RPMI7951 (cell line): Measurements from ENCODE around the gene C10orf67. TPM values are rescaled to one million over a fixed set of nuclear protein-coding genes. Genes with fewer than 3 reads are reported as not detected.

Source experiments
- DNase-seq: peaks from one replicate; pipeline ENCODE4 v3.0.0-alpha.2; 2012; ENCODE audit warnings: low read depth
- total RNA-seq: library from RNA; depleted of rRNA; stranded (reverse); fragments of >200 nt; shearing (Covaris generic); gene quantifications from 2 replicates; pipeline ENCODE4 v1.2.3, GENCODE V29; 2014

Gene C10orf67
- total RNA-seq, 1 experiment from 2014 or later: not detected

DNA sequence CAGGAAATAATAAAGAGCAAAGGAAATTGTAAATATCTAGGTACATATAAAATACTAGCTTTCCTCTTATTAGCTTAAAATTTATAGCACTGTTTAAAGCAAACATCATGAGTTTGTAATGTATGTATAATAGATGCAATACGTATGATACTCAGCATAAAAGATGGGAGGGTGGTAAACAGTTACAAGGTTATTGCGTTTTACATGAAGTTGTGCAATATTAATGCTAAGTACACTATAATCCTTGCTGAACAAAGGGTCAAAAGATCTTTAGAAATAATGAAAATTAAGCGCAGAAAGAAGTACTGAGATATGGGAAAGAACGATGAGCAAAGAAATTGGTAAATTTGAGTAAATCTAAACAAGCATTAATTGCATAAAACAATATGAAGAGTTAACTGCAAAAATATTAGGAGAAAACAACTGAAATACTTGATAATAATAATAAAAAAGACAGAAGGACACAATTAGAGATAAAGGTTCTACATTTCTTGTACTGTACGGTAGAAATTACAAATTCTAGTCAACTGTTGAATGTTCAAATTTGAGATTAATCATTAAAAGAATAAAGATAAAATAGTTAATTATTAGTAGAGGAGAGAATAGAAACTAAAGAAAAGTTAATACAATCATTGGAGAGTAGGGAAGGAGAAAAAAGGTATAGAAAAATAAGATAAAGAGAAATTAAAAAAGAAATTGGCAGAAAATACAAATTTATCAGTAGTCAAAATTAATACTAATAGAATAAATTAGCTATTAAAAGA, 17.9 kb downstream of the C10orf67 start:
- no peak for DNase-seq

- no peak for DNase-seq
Observed at GRCh38 chr10:23325132-23325531, 19.5 kb downstream of the C10orf67 start.

DNA sequence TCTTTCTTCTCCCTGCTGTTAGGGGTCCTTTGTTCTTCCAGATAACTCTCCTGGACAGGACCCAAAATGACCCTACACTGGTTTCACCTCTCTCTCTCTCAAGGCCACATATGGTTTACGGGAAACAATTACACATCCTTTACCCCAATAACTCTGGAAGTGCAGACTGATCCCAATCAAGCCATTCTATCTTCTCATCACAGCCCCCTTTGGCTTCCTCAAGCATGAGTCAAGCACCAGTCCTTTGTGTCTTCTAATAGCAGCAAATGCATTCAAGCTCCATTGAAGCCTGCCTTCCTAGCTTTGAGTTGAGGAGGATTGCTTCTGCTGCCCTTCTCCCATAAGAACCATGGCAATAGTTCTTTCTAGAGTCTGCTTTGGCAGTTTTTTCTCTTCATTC, 20.2 kb downstream of the C10orf67 start:
- DNase-seq: no peak

DNA sequence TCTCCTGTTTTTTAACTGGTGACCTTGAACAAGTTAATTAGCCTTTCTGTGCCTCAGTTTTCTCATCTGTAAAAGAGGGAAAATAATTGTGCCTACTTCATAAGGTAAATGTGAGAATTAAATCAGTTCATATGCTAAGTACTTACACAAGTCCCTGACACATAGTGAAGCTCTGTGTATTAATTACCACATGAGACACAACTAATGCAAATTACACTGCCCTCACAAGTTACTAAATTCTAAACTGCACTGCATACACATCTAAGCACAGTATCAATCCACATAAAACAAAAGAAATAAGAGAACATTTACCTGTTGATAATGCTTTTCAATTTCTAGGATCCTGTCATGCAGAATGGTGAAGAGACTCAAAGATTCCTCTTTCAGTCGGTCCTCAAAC, 22.5 kb downstream of the C10orf67 start:
- no peak for DNase-seq

DNA sequence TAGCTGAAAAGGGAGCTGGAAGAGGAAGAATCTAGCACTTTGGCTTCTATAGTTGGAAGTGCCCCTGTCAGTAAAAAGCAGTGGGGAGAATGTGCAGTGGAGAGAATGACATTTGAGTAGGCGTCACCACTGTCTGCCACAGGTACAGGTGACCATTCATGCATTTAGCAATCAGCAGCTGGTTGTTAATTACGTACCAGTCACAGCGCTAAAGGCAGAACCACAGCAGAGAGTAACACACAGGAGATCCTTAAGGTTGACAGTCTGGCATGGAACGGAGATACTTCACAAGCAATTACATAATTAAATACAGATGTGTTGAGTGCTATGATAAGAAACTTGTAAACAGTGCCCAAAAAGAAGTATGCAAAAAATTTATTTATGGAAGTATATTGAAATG, 24.8 kb downstream of the C10orf67 start:
- DNase-seq: no peak

- DNase-seq: no peak
Observed at GRCh38 chr10:23318359-23318758, 26.2 kb downstream of the C10orf67 start.

DNA sequence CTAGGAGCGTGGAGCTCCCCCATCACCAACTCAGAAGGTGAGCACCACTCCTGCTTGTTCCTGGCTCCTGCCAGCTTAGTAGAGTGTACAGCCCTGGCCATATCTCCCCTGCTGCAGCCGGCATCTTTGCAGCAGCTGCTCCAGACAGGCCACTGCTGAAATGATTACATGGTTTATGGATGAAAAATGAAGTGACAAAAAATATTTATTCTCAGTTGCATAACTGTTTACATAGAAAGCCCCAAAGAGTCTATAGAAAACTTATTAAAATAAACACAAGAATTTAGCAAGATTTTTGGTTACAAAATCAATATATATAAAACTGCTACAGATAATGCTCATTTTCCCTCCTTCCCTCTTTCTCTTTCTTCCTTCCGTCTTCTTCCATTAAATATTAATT, 27.2 kb downstream of the C10orf67 start:
- no peak for DNase-seq

DNA sequence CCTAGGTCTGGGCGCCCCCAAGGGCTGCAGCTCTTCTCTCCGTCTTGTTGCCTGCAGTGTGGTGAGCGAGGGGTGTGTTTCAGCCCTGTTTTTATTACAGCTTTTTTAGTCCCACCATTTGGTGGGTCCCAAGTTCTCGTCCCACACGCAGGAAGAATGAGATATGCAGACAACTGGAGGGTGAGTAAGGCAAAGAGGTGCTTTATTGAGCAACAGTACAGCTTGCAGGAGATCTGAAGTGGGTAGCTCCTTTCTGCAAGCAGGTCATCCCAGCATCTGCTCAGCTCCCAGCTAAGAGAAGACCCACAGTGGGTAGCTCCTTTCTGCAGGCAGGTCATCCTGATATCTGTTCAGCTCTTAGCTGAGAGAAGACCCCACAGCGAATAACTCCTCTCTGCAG, 28.2 kb downstream of the C10orf67 start:
- no peak for DNase-seq

DNA sequence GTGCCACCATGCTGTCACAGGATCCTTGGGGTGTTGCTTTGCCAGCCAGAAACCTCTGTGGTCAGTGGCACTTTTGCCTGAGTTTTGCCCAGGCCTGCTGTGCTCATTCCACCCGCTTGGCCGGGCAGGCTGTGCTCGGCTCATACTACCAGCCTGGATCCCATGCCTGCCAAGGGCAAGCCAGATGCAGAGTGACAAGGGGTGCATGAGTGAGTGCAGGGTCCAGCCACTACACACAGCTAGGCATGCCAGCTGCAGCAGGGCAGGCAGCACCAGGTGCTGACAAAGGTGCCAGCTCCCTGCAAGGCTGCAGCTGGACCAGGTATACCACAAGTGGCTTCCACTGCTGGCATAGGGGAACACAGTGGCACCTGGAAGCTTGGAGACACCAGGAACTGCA, 28.6 kb downstream of the C10orf67 start:
- no peak for DNase-seq

- peak; percentile 75 for DNase-seq
Observed at GRCh38 chr10:23314835-23315239, 29.8 kb downstream of the C10orf67 start.

DNA sequence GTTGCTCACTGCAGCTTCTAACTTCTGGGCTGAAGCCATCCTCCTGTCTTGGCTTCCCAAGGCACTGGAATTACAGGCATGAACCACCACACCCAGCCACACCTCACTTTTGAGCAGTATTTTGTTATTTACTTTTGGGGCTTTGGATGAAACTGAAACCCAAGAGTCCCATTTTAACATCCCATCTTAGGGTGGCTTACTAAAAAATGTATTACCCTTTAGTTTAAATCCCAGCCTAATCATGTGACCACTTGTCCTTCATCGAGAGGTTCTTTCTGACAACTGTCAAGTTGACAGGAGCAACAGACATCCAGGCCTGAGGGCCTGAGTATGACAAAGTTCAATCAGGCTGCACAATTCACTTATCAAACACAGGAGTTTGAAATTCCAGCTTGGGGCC, 33.6 kb downstream of the C10orf67 start:
- no peak for DNase-seq

DNA sequence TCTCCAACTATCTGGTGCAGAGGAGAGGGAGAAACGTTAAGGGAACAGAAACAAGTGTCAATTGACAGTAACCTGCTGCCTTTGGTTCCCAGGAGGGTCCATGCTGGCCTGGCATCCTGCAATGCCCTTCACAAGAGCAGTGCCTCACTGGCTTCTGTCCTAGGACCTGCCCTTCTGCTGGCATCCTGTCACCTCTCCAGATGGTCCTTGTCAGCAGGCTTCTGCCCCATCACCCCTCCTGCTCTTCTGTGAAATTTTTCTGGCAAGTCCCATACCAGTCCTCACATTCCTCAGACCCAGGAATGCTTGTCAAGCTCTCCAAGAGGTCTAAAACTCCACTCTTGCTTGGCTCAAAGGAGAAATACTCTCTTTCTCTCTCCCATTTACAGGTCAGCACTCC, 34.2 kb downstream of the C10orf67 start:
- DNase-seq: no peak

- peak; percentile 54 for DNase-seq
Observed at GRCh38 chr10:23299961-23300360, 44.6 kb downstream of the C10orf67 start.

- DNase-seq: peak; percentile 7
Observed at GRCh38 chr10:23294638-23295247, 49.9 kb downstream of the C10orf67 start.

GRCh38 chr10:23293973-23294590, 50.5 kb downstream of the C10orf67 start:
- no peak for DNase-seq

DNA sequence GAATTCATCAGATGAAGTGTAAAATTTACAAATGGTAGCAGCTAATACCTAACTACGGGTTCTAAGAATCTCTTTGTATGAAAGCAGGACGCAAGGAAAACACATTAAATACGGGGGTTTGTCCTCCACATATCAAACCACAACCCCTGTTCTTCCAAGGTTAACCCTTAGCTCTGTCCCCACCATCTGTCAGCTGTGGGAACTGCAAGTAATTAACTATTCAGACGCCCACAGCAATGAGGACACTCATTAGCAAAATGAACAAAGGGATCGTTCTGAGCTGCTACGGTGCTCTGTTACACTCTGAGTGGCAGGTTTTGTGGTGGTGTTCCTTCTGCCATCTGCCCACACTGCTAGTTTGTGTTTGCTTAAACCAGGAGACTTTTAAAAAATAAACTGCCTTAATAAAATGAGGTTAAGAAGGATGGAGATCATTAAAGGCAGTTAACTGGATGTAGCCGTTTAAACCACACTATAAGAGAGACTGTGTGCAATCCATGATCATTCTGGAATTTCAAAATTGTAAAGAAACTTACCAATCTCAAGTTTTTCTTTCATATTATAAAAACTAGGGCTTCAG, 51.4 kb downstream of the C10orf67 start:
- peak; percentile 42 for DNase-seq

- DNase-seq: peak; percentile 9
Observed at GRCh38 chr10:23291551-23292334, 52.9 kb downstream of the C10orf67 start.

DNA sequence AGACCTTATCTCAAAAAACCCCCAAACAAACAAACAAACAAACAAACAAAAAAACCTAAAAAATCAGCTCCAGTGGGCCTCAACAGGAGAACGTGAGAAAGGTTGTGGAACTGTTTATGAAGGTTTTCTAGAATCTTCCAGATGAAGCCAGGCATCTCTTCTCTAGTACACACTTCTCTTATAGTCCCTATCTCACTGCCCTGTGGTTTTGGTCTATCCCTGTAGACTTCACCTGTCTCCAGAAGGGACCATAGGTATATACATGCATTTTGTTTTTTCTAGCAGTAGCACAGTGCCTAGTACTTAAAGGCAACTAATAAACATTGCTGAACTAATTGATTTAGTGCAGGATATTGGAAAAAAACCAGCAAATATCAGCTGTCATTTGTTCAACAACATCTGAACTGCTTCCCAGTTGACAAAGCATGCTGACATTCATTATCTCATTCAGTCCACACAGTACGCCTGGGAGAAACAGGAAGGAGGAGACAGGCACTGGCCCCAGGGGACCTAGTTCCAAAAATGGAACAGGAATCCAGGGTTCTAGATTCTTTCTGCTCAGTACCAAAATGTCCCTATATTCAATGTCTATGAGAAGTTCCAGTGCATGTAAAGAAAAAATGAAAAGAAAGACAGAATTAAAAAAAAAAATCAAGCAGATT, 59.8 kb downstream of the C10orf67 start:
- DNase-seq: no peak

DNA sequence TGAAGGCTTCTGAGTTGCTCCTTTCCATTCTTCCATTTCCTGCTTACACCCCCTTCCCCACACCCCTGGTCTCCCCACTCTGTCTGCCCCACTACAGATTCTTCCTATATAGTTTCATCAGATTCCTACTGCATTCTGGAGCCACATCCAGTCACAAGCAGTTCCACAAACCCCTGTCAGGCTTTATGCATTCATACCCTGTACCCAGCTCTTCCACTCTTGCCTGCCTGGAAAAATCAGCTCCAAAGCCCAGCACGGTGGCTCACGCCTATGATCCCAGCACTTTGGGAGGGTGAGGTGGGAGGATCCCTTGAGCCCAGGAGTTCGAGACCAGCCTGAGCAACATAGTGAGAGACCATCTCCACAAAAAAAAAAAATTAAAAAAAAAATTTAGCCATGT, 60.4 kb downstream of the C10orf67 start:
- no peak for DNase-seq

- no peak for DNase-seq
Observed at GRCh38 chr10:23283680-23284079, 60.9 kb downstream of the C10orf67 start.

GRCh38 chr10:23281044-23281433, 63.6 kb downstream of the C10orf67 start:
- DNase-seq: no peak
